Measurements from ENCODE around the gene OBSCN.

Gene OBSCN

DNA sequence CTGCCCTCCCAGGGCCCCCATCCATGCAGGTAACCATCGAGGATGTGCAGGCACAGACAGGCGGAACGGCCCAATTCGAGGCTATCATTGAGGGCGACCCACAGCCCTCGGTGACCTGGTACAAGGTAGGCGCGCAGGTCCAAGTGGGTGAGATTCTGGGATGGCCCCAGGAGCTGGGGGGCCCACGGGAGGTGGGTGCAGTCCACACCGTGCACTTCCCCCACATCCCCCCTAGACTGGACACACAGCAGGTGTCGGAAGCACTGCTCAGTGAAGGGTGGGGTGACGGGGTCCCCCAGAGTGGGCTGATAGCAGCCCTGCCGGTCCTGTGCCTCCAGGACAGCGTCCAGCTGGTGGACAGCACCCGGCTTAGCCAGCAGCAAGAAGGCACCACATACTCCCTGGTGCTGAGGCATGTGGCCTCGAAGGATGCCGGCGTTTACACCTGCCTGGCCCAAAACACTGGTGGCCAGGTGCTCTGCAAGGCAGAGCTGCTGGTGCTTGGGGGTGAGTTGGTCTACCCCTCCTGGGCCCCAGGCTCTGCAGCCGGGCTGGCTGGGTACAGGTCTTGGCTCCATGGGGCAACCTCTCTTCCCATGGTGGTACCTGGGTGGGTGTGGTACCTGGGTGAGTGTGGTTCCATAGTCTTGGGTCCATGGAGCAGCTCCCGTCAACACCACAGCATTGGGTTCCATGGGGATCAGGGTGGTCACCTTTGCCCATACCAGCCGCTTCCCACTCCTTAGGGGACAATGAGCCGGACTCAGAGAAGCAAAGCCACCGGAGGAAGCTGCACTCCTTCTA lies 158.4 kb downstream of the OBSCN start:
- no peak for DNase-seq (ENCODE audit: extremely low read depth, low read depth)
- TF ChIP-seq, protein P1, sequence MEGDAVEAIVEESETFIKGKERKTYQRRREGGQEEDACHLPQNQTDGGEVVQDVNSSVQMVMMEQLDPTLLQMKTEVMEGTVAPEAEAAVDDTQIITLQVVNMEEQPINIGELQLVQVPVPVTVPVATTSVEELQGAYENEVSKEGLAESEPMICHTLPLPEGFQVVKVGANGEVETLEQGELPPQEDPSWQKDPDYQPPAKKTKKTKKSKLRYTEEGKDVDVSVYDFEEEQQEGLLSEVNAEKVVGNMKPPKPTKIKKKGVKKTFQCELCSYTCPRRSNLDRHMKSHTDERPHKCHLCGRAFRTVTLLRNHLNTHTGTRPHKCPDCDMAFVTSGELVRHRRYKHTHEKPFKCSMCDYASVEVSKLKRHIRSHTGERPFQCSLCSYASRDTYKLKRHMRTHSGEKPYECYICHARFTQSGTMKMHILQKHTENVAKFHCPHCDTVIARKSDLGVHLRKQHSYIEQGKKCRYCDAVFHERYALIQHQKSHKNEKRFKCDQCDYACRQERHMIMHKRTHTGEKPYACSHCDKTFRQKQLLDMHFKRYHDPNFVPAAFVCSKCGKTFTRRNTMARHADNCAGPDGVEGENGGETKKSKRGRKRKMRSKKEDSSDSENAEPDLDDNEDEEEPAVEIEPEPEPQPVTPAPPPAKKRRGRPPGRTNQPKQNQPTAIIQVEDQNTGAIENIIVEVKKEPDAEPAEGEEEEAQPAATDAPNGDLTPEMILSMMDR (IDR thresholded peaks at IDR 0.05; ENCODE audit: low read depth, low read length): no peak

DNA sequence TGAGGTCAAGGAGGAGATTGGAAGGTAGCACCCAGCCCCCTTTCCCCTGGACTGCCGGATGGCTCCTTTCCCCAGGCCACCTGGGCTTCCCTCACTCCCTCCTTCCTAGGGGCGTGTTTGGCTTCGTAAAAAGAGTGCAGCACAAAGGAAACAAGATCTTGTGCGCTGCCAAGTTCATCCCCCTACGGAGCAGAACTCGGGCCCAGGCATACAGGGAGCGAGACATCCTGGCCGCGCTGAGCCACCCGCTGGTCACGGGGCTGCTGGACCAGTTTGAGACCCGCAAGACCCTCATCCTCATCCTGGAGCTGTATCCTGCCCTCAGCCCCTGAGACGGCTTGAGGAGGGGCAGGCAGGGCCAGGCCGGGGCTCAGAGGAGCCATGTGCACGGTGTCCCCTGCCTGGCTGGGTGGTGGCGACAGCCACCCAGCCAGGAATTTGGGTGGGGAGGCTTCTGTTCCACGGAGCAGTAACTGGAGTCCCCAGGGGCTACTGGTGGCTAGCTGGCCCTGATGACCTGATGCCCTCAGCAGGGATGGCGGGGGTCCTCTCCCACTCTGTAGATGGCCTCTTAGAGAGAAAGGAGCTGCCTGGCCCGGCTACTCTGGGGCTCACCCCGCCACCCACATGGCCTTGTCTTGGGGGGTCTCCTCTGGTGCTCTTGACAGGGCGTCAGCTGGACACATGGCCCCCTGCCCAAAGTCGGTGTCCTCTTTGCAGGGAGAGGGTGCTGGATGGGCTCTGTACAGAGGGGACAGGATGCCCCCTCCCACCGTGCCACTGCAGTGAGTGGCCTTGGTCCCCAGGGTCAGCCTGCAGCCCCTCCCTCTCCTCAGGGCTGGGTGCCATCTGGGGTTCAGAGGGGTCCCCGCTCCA lies 159.3 kb downstream of the OBSCN start:
- TF ChIP-seq, protein P1 (IDR thresholded peaks at IDR 0.05; ENCODE audit: low read depth, low read length): no peak
- DNase-seq (ENCODE audit: extremely low read depth, low read depth): no peak

DNA sequence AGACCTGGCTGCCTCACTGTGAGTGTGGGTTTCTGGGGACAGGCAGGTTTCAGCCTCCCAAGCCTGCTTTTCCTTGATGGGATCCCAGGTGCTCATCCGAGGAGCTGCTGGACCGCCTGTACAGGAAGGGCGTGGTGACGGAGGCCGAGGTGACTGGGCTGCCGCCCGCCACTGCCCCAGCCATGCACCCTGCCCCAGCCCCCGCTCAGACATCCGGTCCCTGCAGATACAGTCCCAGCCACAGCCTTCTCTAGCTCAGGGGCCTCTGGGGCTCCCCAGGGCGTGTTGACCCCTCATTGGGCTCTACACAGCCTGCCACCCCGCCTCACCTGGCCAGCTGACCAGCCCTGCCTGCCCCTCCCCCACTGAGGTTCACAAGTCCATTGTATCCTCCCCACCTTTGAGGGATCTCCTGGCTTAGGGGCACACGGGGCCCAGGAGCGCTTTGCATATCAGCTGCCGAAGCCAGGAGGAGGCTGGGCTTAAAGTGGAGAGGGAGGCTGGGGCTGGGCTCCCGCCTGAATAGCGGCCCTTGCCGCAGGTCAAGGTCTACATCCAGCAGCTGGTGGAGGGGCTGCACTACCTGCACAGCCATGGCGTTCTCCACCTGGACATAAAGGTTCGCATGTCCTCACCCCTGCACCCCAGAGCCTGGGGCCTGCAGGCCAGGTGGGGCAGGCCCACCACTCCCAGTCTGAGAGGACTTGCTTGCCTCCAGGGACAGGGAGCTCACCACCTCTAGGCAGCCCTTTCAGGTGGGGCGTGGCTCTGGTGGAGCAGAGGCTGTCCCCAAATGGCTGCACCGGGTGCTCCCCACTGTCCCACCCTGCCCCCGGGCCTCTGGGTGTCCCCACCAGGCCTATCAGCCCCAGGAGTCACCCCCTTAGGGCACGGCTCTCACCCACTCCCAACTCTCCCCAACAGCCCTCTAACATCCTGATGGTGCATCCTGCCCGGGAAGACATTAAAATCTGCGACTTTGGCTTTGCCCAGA lies 160.3 kb downstream of the OBSCN start:
- no peak for DNase-seq (ENCODE audit: extremely low read depth, low read depth)
- TF ChIP-seq, protein P1 (IDR thresholded peaks at IDR 0.05; ENCODE audit: low read depth, low read length): no peak

DNA sequence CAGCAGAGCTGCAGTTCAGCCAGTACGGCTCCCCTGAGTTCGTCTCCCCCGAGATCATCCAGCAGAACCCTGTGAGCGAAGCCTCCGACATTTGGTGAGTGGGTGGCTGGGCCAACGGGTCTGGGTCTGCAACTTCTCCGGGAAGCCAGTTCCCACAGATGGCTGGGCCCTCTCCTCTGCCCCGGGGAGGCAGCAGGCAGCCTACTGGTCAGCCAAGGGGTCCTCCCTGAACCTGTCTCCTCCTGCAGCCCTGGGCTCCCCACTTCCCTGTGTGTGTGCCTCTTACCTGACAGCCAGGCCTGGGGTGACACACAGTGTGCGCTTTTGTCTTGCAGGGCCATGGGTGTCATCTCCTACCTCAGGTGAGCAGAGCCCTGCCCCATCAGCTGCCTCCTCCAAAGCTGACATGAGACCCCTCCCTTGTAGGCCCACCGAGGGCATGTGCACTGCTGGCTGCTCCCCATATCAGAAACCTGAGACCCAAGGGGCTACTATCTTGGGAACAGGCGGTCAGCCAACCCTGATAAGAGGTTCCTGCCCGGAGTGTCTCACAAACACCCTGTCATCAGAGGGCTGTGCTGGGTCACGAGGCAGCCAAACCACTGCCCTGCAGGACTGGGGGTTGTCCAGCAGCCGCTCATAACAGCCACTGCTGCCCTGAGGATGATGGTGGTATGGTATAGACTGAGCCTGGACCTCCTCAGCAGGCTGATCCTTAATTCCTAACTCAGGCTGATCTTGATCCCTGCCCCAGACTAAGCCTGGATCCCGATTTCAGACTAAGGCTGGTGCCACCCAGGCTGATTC lies 161.2 kb downstream of the OBSCN start:
- TF ChIP-seq, protein P1 (IDR thresholded peaks at IDR 0.05; ENCODE audit: low read depth, low read length): no peak
- DNase-seq (ENCODE audit: extremely low read depth, low read depth): no peak

DNA sequence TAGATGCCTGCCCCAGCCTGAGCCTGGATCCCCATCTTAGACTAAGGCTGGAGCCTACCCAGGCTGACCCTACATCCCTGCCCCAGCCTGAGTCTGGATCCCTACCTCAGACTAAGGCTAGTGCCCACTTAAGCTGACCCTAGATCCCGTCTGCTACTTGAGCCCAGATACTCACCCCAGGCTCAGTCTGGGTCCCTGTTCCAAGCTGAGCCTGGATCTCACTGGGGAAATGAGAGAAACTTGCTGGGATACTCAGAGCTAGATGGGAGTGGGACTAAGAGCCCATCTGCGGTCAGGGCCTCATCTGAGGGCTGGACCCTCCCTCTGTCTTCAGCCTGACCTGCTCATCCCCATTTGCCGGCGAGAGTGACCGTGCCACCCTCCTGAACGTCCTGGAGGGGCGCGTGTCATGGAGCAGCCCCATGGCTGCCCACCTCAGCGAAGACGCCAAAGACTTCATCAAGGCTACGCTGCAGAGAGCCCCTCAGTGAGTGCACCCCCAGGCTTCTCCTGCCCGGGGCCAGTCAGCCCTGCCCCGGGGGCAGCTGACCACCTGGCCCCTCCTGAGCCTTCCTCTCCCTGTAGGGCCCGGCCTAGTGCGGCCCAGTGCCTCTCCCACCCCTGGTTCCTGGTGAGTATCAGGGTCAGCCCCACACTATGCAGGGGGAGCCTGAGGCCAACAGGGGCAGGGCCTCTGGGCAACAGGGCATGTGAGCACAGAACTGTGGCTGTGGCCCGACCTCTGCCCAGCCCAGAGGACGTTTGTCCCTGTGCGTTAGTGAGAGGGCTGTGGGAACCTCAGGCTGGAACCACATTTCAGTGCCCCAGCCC lies 162.0 kb downstream of the OBSCN start:
- TF ChIP-seq, protein P1 (IDR thresholded peaks at IDR 0.05; ENCODE audit: low read depth, low read length): no peak
- no peak for DNase-seq (ENCODE audit: extremely low read depth, low read depth)
